Gastroesophageal sphincter (tissue), 4 donors: ENCODE measurements around the gene KCNC4. TPM values are rescaled to one million over a fixed set of nuclear protein-coding genes. Genes with fewer than 3 reads are reported as not detected.

ENCODE experiments used
- ATAC-seq: fragments of 150-250 bp; one replicate; pipeline ENCODE4 v1.9.1; 2016; ENCODE audit warnings: mild to moderate bottlenecking, moderate library complexity
- H3K27ac ChIP-seq, 4 donors: fragments of 200-600 bp; sonication (generic) in 3 of 4; 1 replicate in 3 of 4; 2 replicates in 1 of 4; pipeline ENCODE4 v1.5.1; 2016 to 2019
- H3K27me3 ChIP-seq: fragments of 200-600 bp; sonication (generic); one replicate; pipeline ENCODE4 v1.5.1; 2019
- H3K36me3 ChIP-seq, 2 donors: fragments of 200-600 bp; sonication (generic); one replicate each; pipeline ENCODE4 v1.5.1; 2019; ENCODE audit warnings: control low read depth in 1 of 2
- H3K4me1 ChIP-seq, 3 donors: fragments of 200-600 bp; sonication (generic); 1 replicate in 2 of 3; 2 replicates in 1 of 3; pipeline ENCODE4 v1.5.1; 2016 to 2019; ENCODE audit warnings: control low read depth in 2 of 3
- H3K4me3 ChIP-seq, 2 donors: fragments of 200-600 bp; sonication (generic); one replicate each; pipeline ENCODE4 v1.5.1; 2019; ENCODE audit warnings: mild to moderate bottlenecking in 1 of 2, moderate library complexity in 1 of 2
- H3K9me3 ChIP-seq, 3 donors: fragments of 200-600 bp; sonication (generic); one replicate each; pipeline ENCODE4 v1.5.1; 2017 to 2019; ENCODE audit warnings: control low read depth in 2 of 3
- CTCF ChIP-seq, 4 experiments: fragments of 200-600 bp in 2 of 4; fragments of 450-650 bp in 2 of 4; sonication (generic) in 1 of 4; IDR thresholded peaks; one replicate each; pipeline ENCODE4 v1.5.1; 2017 to 2019; ENCODE audit warnings: antibody characterized with exemption in 4 of 4, mild to moderate bottlenecking in 2 of 4, moderate library complexity in 2 of 4
- EP300 ChIP-seq: sonication (generic); formaldehyde crosslinking; IDR thresholded peaks from one replicate; pipeline ENCODE4 v1.6.1; 2017; ENCODE audit warnings: antibody characterized with exemption, mild to moderate bottlenecking
- POLR2A ChIP-seq, 2 donors: fragments of 450-650 bp; IDR thresholded peaks; one replicate each; pipeline ENCODE4 v1.6.1; 2017; ENCODE audit warnings: antibody characterized with exemption in 2 of 2, mild to moderate bottlenecking in 2 of 2, moderate library complexity in 1 of 2
- POLR2AphosphoS5 ChIP-seq: sonication (generic); formaldehyde crosslinking; IDR thresholded peaks from one replicate; pipeline ENCODE4 v1.6.1; 2017; ENCODE audit warnings: antibody characterized with exemption
- WGBS, 2 donors: methylation state at CpG; one replicate each; pipeline ENCODE4 v1.1.5; 2018; ENCODE audit warnings: low coverage in 1 of 2; 5-methylcytosine and 5-hydroxymethylcytosine counted together
- total RNA-seq, 4 donors: library from RNA; depleted of rRNA; stranded (reverse); fragments of >200 nt; gene quantifications; one replicate each; pipeline ENCODE4 v1.1.0, GENCODE V29; 2016

KCNC4 gene
- total RNA-seq, 4 donors from 2014 or later = 9.0 to 16.0 (median 13.4) TPM

- Histone ChIP-seq H3K4me1 (peaks cover 0 to 29% (median 11%) of the 10 kb centered on the region in 3 donors), H3K4me3 (no peak overlapping the region), H3K27me3 (no peaks in the 10 kb centered on the region), H3K36me3 (peaks cover 0 to 25% of the 10 kb centered on the region in 2 donors), H3K27ac (no peak overlapping the region), H3K9me3 (no peaks in the 10 kb centered on the region)
- TF ChIP-seq POLR2A (IDR thresholded peaks at IDR 0.05) = no peak
- no peak for TF ChIP-seq CTCF (IDR thresholded peaks at IDR 0.05)
- TF ChIP-seq EP300 = no peak
- no peak for TF ChIP-seq POLR2AphosphoS5
- 88 to 92% methylated on average over 4 to 5 of the region's 5 CpGs for WGBS, 2 donors
- ATAC-seq = no peak
Measured at GRCh38 chr1:110218137-110218536, 8.0 kb downstream of the KCNC4 start.

- no peak for TF ChIP-seq CTCF (IDR thresholded peaks at IDR 0.05)
- no peak for TF ChIP-seq POLR2AphosphoS5
- TF ChIP-seq EP300 = no peak
- TF ChIP-seq POLR2A (IDR thresholded peaks at IDR 0.05) = no peak
- H3K27me3 ChIP-seq = no peaks in the 10 kb centered on the region
- no CpG with 5 or more reads among the region's 4 CpGs for WGBS, 2 donors
- no peak overlapping the region for H3K4me3 ChIP-seq
- H3K9me3 ChIP-seq = no peaks in the 10 kb centered on the region
- no peak overlapping the region for H3K27ac ChIP-seq
- no peak for ATAC-seq
- H3K36me3 ChIP-seq = peaks cover 0 to 31% of the 10 kb centered on the region in 2 donors
- peaks cover 0 to 23% (median 6%) of the 10 kb centered on the region in 3 donors for H3K4me1 ChIP-seq
Measured at GRCh38 chr1:110218739-110219138, 8.6 kb downstream of the KCNC4 start.

GRCh38 chr1:110220324-110220723, 10.2 kb downstream of the KCNC4 start:
- no peak for ATAC-seq
- peaks cover 0 to 45% of the 10 kb centered on the region in 2 donors for H3K36me3 ChIP-seq
- no peak overlapping the region for H3K27ac ChIP-seq
- 74 to 86% methylated on average over 1 to 4 of the region's 5 CpGs for WGBS, 2 donors
- TF ChIP-seq POLR2A (IDR thresholded peaks at IDR 0.05) = no peak
- TF ChIP-seq CTCF (IDR thresholded peaks at IDR 0.05) = no peak
- no peak for TF ChIP-seq POLR2AphosphoS5
- TF ChIP-seq EP300 = no peak
- H3K4me3 ChIP-seq = no peak overlapping the region
- no peaks in the 10 kb centered on the region for H3K9me3 ChIP-seq
- H3K4me1 ChIP-seq = peaks cover 0 to 9% (median 0%) of the 10 kb centered on the region in 3 donors
- no peaks in the 10 kb centered on the region for H3K27me3 ChIP-seq

- no peak for TF ChIP-seq POLR2AphosphoS5
- TF ChIP-seq POLR2A (IDR thresholded peaks at IDR 0.05) = no peak
- TF ChIP-seq EP300 = no peak
- no peak for TF ChIP-seq CTCF (IDR thresholded peaks at IDR 0.05)
- no peak for ATAC-seq
- no peak overlapping the region for H3K4me3 ChIP-seq
- H3K9me3 ChIP-seq = no peaks in the 10 kb centered on the region
- peaks cover 0 to under 1% (median 0%) of the 10 kb centered on the region in 3 donors for H3K4me1 ChIP-seq
- H3K36me3 ChIP-seq = peaks cover 0 to 53% of the 10 kb centered on the region in 2 donors
- H3K27ac ChIP-seq = no peak overlapping the region
- H3K27me3 ChIP-seq = no peaks in the 10 kb centered on the region
- 88 to 100% methylated on average over 4 of the region's 4 CpGs for WGBS, 2 donors
Measured at GRCh38 chr1:110221119-110221518, 11.0 kb downstream of the KCNC4 start.

- Histone ChIP-seq H3K27ac (no peak overlapping the region), H3K36me3 (peaks cover 0 to 71% of the 10 kb centered on the region in 2 donors), H3K27me3 (no peaks in the 10 kb centered on the region), H3K9me3 (no peaks in the 10 kb centered on the region), H3K4me3 (no peak overlapping the region), H3K4me1 (no peaks in the 10 kb centered on the region)
- no peak for ATAC-seq
- TF ChIP-seq CTCF (IDR thresholded peaks at IDR 0.05) (no peak), POLR2AphosphoS5 (no peak), POLR2A (IDR thresholded peaks at IDR 0.05) (no peak), EP300 (no peak)
- 80 to 90% methylated on average over 1 to 2 of the region's 27 CpGs for WGBS, 2 donors
Measured at GRCh38 chr1:110223127-110223526, 13.0 kb downstream of the KCNC4 start.
